Measurements from ENCODE around the gene ORC1. TPM values are rescaled to one million over a fixed set of nuclear protein-coding genes. Genes with fewer than 3 reads are reported as not detected.

Gene ORC1
- total and polyA plus RNA-seq, 2 of the 8 experiments (the other 6 are each of a cell fraction or from before 2014, with no cell fraction given): 36.9 to 49.0 TPM

- H2BK15ac ChIP-seq (ENCODE audit: low read length): no peak overlapping the region
- H2AK5ac ChIP-seq (ENCODE audit: low read depth, low read length): no peak overlapping the region
- no peak overlapping the region for H3K27ac ChIP-seq (ENCODE audit: low read depth, low read length)
- H3K23ac ChIP-seq (ENCODE audit: insufficient read length): no peak overlapping the region
- H2AFZ ChIP-seq (ENCODE audit: low read length): no peak overlapping the region
- H3K79me1 ChIP-seq (ENCODE audit: low read depth, low read length): no peaks in the 10 kb centered on the region
- H3K23me2 ChIP-seq (ENCODE audit: low read depth, low read length): no peaks in the 10 kb centered on the region
- WGBS, 2 experiments (ENCODE audit: extremely low coverage in 1 of 2, insufficient coverage in 1 of 2, insufficient read length in 1 of 2, insufficient replicate concordance in 2 of 2, low coverage in 1 of 2, low lambda C conversion rate in 2 of 2, missing lambda C conversion rate in 1 of 2): 93% methylated on average over 8 of the region's 8 CpGs; no CpG with 5 or more reads in 1 of the 2 experiments
- no peak overlapping the region for H2BK5ac ChIP-seq (ENCODE audit: low read depth, low read length)
- CTCF ChIA-PET (ENCODE audit: partially characterized antibody): no interaction called here
- H4K8ac ChIP-seq (ENCODE audit: extremely low read depth, insufficient read depth, low read length): no peak overlapping the region
- H3K4me3 ChIP-seq (ENCODE audit: extremely low read depth in 1 of 4, insufficient read depth in 2 of 4, low read depth in 3 of 4, low read length in 4 of 4): no peak overlapping the region
- no peak overlapping the region for H2BK20ac ChIP-seq (ENCODE audit: low read length)
- no peak overlapping the region for H3K4ac ChIP-seq (replicated peaks; ENCODE audit: insufficient read length, low read depth, low read length)
- H3K79me2 ChIP-seq (ENCODE audit: control insufficient read depth in 1 of 2, insufficient read depth in 2 of 2, low read length in 2 of 2): no peaks in the 10 kb centered on the region
- H3K4me1 ChIP-seq (replicated peaks in 1 of 4; ENCODE audit: control insufficient read depth in 3 of 4, insufficient read depth in 4 of 4, low read length in 3 of 4): peaks cover 0 to 1% (median under 1%) of the 10 kb centered on the region in 4 experiments; a peak in 2 of 7 replicates
- H3K56ac ChIP-seq (replicated peaks; ENCODE audit: insufficient read length, low read depth, low read length): no peak overlapping the region
- H4K20me1 ChIP-seq (replicated peaks in 1 of 2; ENCODE audit: control insufficient read depth in 1 of 2, insufficient read depth in 2 of 2, low read length in 2 of 2): peaks cover 3 to 6% of the 10 kb centered on the region in 2 experiments
- no peak overlapping the region for H3K9ac ChIP-seq (replicated peaks in 1 of 4; ENCODE audit: extremely low read depth in 1 of 4, low read depth in 3 of 4, low read length in 3 of 4)
- H3K27me3 ChIP-seq (replicated peaks in 1 of 4; ENCODE audit: control insufficient read depth in 3 of 4, extremely low read depth in 1 of 4, insufficient read depth in 3 of 4, low read length in 3 of 4): no peaks in the 10 kb centered on the region
- H3K18ac ChIP-seq (ENCODE audit: extremely low read depth, low read length): no peak overlapping the region
- no peak overlapping the region for H3K14ac ChIP-seq (ENCODE audit: insufficient read length)
- FAIRE-seq (no peak), DNase-seq (ENCODE audit: low read depth in 1 of 2, low spot score in 2 of 2) (no peak)
- no peak overlapping the region for H4K5ac ChIP-seq (ENCODE audit: insufficient read length, low read depth, low read length)
- H2BK12ac ChIP-seq (ENCODE audit: low read depth, low read length): no peak overlapping the region
- no peak overlapping the region for H3K4me2 ChIP-seq (ENCODE audit: insufficient read depth in 1 of 2, low read depth in 2 of 2, low read length in 2 of 2)
- H3K36me3 ChIP-seq (ENCODE audit: control insufficient read depth in 2 of 4, insufficient read depth in 4 of 4, low read length in 3 of 4): peaks cover 30 to 94% (median 74%) of the 10 kb centered on the region in 4 experiments; a peak in 7 of 8 replicates
- no peak overlapping the region for H2BK120ac ChIP-seq (replicated peaks; ENCODE audit: low read depth, low read length)
- no peaks in the 10 kb centered on the region for H3K9me3 ChIP-seq (ENCODE audit: insufficient read depth in 2 of 2, low read depth in 1 of 2, low read length in 1 of 2)
- H4K91ac ChIP-seq (replicated peaks; ENCODE audit: insufficient read length, low read length): no peak overlapping the region
- POLR2A ChIA-PET (ENCODE audit: partially characterized antibody): interaction anchor here (0.9 to 1.9 kb wide), 3 partner anchors 8 to 19 kb away, joined by 3 to 6 read pairs (median 5); no protein-coding TSS in a partner anchor
- no peak for TF ChIP-seq TCF12 (IDR thresholded peaks at IDR 0.05; ENCODE audit: low read depth, low read length)
- no peak for TF ChIP-seq RBBP5 (IDR thresholded peaks at IDR 0.05; ENCODE audit: borderline replicate concordance, low read depth, low read length)
- no peak for TF ChIP-seq CBX8 (IDR thresholded peaks at IDR 0.05; ENCODE audit: borderline replicate concordance, low read depth, low read length)
- no peak for TF ChIP-seq BACH1 (IDR thresholded peaks at IDR 0.05; ENCODE audit: low read length)
- TF ChIP-seq TBP (IDR thresholded peaks at IDR 0.05; ENCODE audit: low read depth, low read length): no peak
- TF ChIP-seq CBX5 (IDR thresholded peaks at IDR 0.05; ENCODE audit: low read depth, low read length): no peak
- TF ChIP-seq KDM4A (IDR thresholded peaks at IDR 0.05; ENCODE audit: low read depth, low read length, severe bottlenecking): no peak
- no peak for TF ChIP-seq ATF2 (IDR thresholded peaks at IDR 0.05; ENCODE audit: low read length)
- TF ChIP-seq SIRT6 (IDR thresholded peaks at IDR 0.05; ENCODE audit: low read length): no peak
- no peak for TF ChIP-seq ASH2L (IDR thresholded peaks at IDR 0.05; ENCODE audit: low read length)
- no peak for TF ChIP-seq RNF2 (IDR thresholded peaks at IDR 0.05; ENCODE audit: borderline replicate concordance, low read depth, low read length, missing control alignments, poor library complexity, severe bottlenecking)
- no peak for TF ChIP-seq RFX5 (IDR thresholded peaks at IDR 0.05; ENCODE audit: borderline replicate concordance, low read depth, low read length)
These were observed 47.3 kb downstream of the ORC1 start for GRCh38 chr1:52356818-52357355.
